Smooth muscle cell (in vitro differentiated cells): Measurements from ENCODE around the gene NCOR2. TPM values are rescaled to one million over a fixed set of nuclear protein-coding genes. Genes with fewer than 3 reads are reported as not detected.

Experiments
- DNase-seq: peaks from one replicate; lab custom pipeline; 2025; ENCODE audit not compliant: unreplicated experiment; lab: John Stamatoyannopoulos, UW
- H2AFZ ChIP-seq: fragments of 200-600 bp; sonication (generic); 2 replicates; pipeline ENCODE4 v1.6.0; 2016; ENCODE audit warnings: antibody characterized with exemption, low read depth, mild to moderate bottlenecking
- H3F3A ChIP-seq: fragments of 200-600 bp; sonication (generic); 2 replicates; pipeline ENCODE4 v1.6.0; 2017; ENCODE audit warnings: antibody characterized with exemption, low read depth
- H3K27ac ChIP-seq: fragments of 200-600 bp; sonication (generic); 2 replicates; pipeline ENCODE4 v1.5.1; 2016; ENCODE audit warnings: low read depth, mild to moderate bottlenecking
- H3K27me3 ChIP-seq: fragments of 200-600 bp; sonication (generic); 2 replicates; pipeline ENCODE4 v1.6.1; 2016; ENCODE audit warnings: low read depth, mild to moderate bottlenecking
- H3K36me3 ChIP-seq: fragments of 200-600 bp; sonication (generic); 2 replicates; pipeline ENCODE4 v1.5.1; 2016; ENCODE audit warnings: low read depth
- H3K4me1 ChIP-seq: fragments of 200-600 bp; sonication (generic); 2 replicates; pipeline ENCODE4 v1.5.1; 2016; ENCODE audit warnings: low read depth
- H3K4me2 ChIP-seq: fragments of 200-600 bp; sonication (generic); 2 replicates; pipeline ENCODE4 v1.6.0; 2016; ENCODE audit warnings: mild to moderate bottlenecking
- H3K4me3 ChIP-seq: fragments of 200-600 bp; sonication (generic); 2 replicates; pipeline ENCODE4 v1.5.1; 2016; ENCODE audit warnings: mild to moderate bottlenecking
- H3K79me2 ChIP-seq: fragments of 200-600 bp; sonication (generic); 2 replicates; pipeline ENCODE4 v1.6.0; 2016; ENCODE audit warnings: low read depth, mild to moderate bottlenecking
- H3K9ac ChIP-seq: fragments of 200-600 bp; sonication (generic); 2 replicates; pipeline ENCODE4 v1.6.0; 2016; ENCODE audit warnings: low read depth
- H3K9me3 ChIP-seq: fragments of 200-600 bp; sonication (generic); replicated peaks from 2 replicates; pipeline ENCODE4 v1.5.1; 2016; ENCODE audit warnings: low read depth
- H4K20me1 ChIP-seq: fragments of 200-600 bp; sonication (generic); 2 replicates; pipeline ENCODE4 v1.6.0; 2016; ENCODE audit warnings: low read depth
- CTCF ChIP-seq: fragments of 200-600 bp; sonication (generic); IDR thresholded peaks from 2 replicates; pipeline ENCODE4 v1.5.1; 2017; ENCODE audit warnings: borderline replicate concordance, mild to moderate bottlenecking, antibody characterized with exemption; ENCODE audit not compliant: insufficient read depth, poor library complexity, severe bottlenecking
- WGBS: methylation state at CpG from one replicate; pipeline ENCODE4 v1.1.7; 2016; ENCODE audit warnings: low lambda C conversion rate; 5-methylcytosine and 5-hydroxymethylcytosine counted together
- polyA plus RNA-seq: library from polyadenylated mRNA; unstranded; fragments of >200 nt; fragmentation: Nextera tagmentation; extraction: Ambion mirVana; gene quantifications from 2 replicates; pipeline ENCODE4 v1.2.1, GENCODE V29; 2016
- total RNA-seq: library from RNA; depleted of rRNA; stranded (reverse); fragments of >200 nt; gene quantifications from 2 replicates; pipeline ENCODE4 v1.2.3, GENCODE V29; 2014

The NCOR2 gene
- total and polyA plus RNA-seq, 2 experiments from 2014 or later = 64.1 to 164 TPM

GRCh38 chr12:124563401-124563800 is 4.0 kb downstream of the NCOR2 start:
- no peak for DNase-seq
- Histone ChIP-seq H3K27ac (peak overlapping the region; percentile 98), H3K79me2 (peaks cover 87% of the 10 kb centered on the region), H2AFZ (no peak overlapping the region), H3K36me3 (no peaks in the 10 kb centered on the region), H3K27me3 (no peaks in the 10 kb centered on the region), H3K4me2 (no peak overlapping the region), H4K20me1 (peaks cover 80% of the 10 kb centered on the region), H3K4me1 (peaks cover 19% of the 10 kb centered on the region), H3K4me3 (no peak overlapping the region), H3F3A (peaks cover 21% of the 10 kb centered on the region), H3K9ac (no peak overlapping the region), H3K9me3 (no peaks in the 10 kb centered on the region)
- 94% methylated on average over 11 of the region's 11 CpGs for WGBS
- no peak for TF ChIP-seq CTCF

- peak overlapping the region; percentile 98 for H3K27ac ChIP-seq
- peaks cover 86% of the 10 kb centered on the region for H4K20me1 ChIP-seq
- peaks cover 94% of the 10 kb centered on the region for H3K79me2 ChIP-seq
- no peak for TF ChIP-seq CTCF
- WGBS = 93% methylated on average over 4 of the region's 4 CpGs
- H3K27me3 ChIP-seq = no peaks in the 10 kb centered on the region
- H3K4me1 ChIP-seq = peaks cover 16% of the 10 kb centered on the region
- H3K9me3 ChIP-seq = no peaks in the 10 kb centered on the region
- H3F3A ChIP-seq = peaks cover 18% of the 10 kb centered on the region
- no peak overlapping the region for H3K4me3 ChIP-seq
- no peaks in the 10 kb centered on the region for H3K36me3 ChIP-seq
- no peak overlapping the region for H2AFZ ChIP-seq
- H3K9ac ChIP-seq = no peak overlapping the region
- DNase-seq = no peak
- no peak overlapping the region for H3K4me2 ChIP-seq
Measured at GRCh38 chr12:124562796-124563181, 4.6 kb downstream of the NCOR2 start.

GRCh38 chr12:124562018-124562795 is 5.2 kb downstream of the NCOR2 start:
- Histone ChIP-seq H3K27ac (peak overlapping the region; percentile 98), H3K27me3 (no peaks in the 10 kb centered on the region), H3K4me1 (peaks cover 21% of the 10 kb centered on the region), H3K4me3 (no peak overlapping the region), H2AFZ (no peak overlapping the region), H3K4me2 (no peak overlapping the region), H3K9me3 (no peaks in the 10 kb centered on the region), H3K9ac (no peak overlapping the region), H4K20me1 (peaks cover 92% of the 10 kb centered on the region), H3F3A (peaks cover 15% of the 10 kb centered on the region), H3K79me2 (peaks cover 99% of the 10 kb centered on the region), H3K36me3 (no peaks in the 10 kb centered on the region)
- TF ChIP-seq CTCF = no peak
- DNase-seq = no peak
- WGBS = 68% methylated on average over 18 of the region's 18 CpGs

GRCh38 chr12:124561231-124561630 is 6.2 kb downstream of the NCOR2 start:
- Histone ChIP-seq H3F3A (peaks cover 15% of the 10 kb centered on the region), H3K9me3 (no peaks in the 10 kb centered on the region), H4K20me1 (peaks cover 100% of the 10 kb centered on the region), H3K27me3 (no peaks in the 10 kb centered on the region), H3K4me1 (peaks cover 23% of the 10 kb centered on the region), H3K4me3 (no peak overlapping the region), H3K4me2 (no peak overlapping the region), H3K27ac (peak overlapping the region; percentile 37), H3K79me2 (peaks cover 100% of the 10 kb centered on the region), H2AFZ (no peak overlapping the region), H3K36me3 (no peaks in the 10 kb centered on the region), H3K9ac (no peak overlapping the region)
- 72% methylated on average over 10 of the region's 10 CpGs for WGBS
- DNase-seq = no peak
- no peak for TF ChIP-seq CTCF
